DOHH2 (cell line): ENCODE results near the gene EPHA6.
"Not testable (repeated sequence)": the region's sequence is repeated elsewhere in the genome, so short reads cannot be mapped to it uniquely, and the experiment has no call there.

ENCODE experiments used
- H3F3A ChIP-seq: fragments of 200-600 bp; sonication (generic), shearing (Covaris generic); 2 replicates; pipeline ENCODE4 v1.6.0; 2016; ENCODE audit warnings: antibody characterized with exemption, mild to moderate bottlenecking; ENCODE audit not compliant: control insufficient read depth, insufficient read depth
- H3K27ac ChIP-seq: fragments of 200-600 bp; sonication (generic); 2 replicates; pipeline ENCODE4 v1.5.1; 2014; ENCODE audit warnings: low read depth, mild to moderate bottlenecking, low read length, moderate library complexity
- H3K27me3 ChIP-seq: fragments of 200-600 bp; sonication (generic); 2 replicates; pipeline ENCODE4 v1.6.1; 2014; ENCODE audit warnings: mild to moderate bottlenecking, low read length, mixed read lengths; ENCODE audit not compliant: control insufficient read depth
- H3K36me3 ChIP-seq: fragments of 200-600 bp; sonication (generic); 2 replicates; pipeline ENCODE4 v1.6.1; 2014; ENCODE audit warnings: mild to moderate bottlenecking, low read length, moderate library complexity, mixed read lengths; ENCODE audit not compliant: control insufficient read depth
- H3K4me1 ChIP-seq: fragments of 200-600 bp; sonication (generic); 2 replicates; pipeline ENCODE4 v1.6.1; 2014; ENCODE audit warnings: mild to moderate bottlenecking, low read length, mixed read lengths; ENCODE audit not compliant: control insufficient read depth
- H3K4me2 ChIP-seq: fragments of 200-600 bp; sonication (generic); 2 replicates; pipeline ENCODE4 v1.6.0; 2014; ENCODE audit warnings: mild to moderate bottlenecking, low read length, moderate library complexity
- H3K4me3 ChIP-seq: fragments of 200-600 bp; sonication (generic); 2 replicates; pipeline ENCODE4 v1.5.1; 2014; ENCODE audit warnings: mild to moderate bottlenecking, low read length, mixed read lengths
- H3K79me2 ChIP-seq: fragments of 200-600 bp; sonication (generic); 2 replicates; pipeline ENCODE4 v1.6.1; 2014; ENCODE audit warnings: mild to moderate bottlenecking, low read length, mixed read lengths; ENCODE audit not compliant: control insufficient read depth
- H3K9me2 ChIP-seq: fragments of 200-600 bp; sonication (generic); replicated peaks from 2 replicates; pipeline ENCODE4 v1.6.1; 2014; ENCODE audit warnings: mild to moderate bottlenecking, low read length, mixed read lengths; ENCODE audit not compliant: control insufficient read depth
- H3K9me3 ChIP-seq: fragments of 200-600 bp; sonication (generic); 2 replicates; pipeline ENCODE4 v1.6.1; 2014; ENCODE audit warnings: antibody characterized with exemption, low read length, mixed read lengths; ENCODE audit not compliant: control insufficient read depth, insufficient read depth
- H4K20me1 ChIP-seq: fragments of 200-600 bp; sonication (generic); 2 replicates; pipeline ENCODE4 v1.6.0; 2014; ENCODE audit warnings: low read depth, mild to moderate bottlenecking, antibody characterized with exemption, low read length, moderate library complexity; ENCODE audit not compliant: control insufficient read depth, insufficient read depth
- EZH2phosphoT487 ChIP-seq: fragments of 200-600 bp; sonication (generic); IDR thresholded peaks from 2 replicates; pipeline ENCODE4 v1.6.1; 2017; ENCODE audit warnings: borderline replicate concordance, mild to moderate bottlenecking, antibody characterized with exemption, low read length, moderate library complexity, mixed read lengths
- TF ChIP-seq, protein P1 (sequence below): fragments of 200-600 bp; sonication (generic); IDR thresholded peaks from one replicate; pipeline ENCODE4 v1.5.1; 2014; ENCODE audit warnings: antibody characterized with exemption, mild to moderate bottlenecking, low read depth, low read length; ENCODE audit not compliant: poor library complexity, severe bottlenecking

EPHA6 gene

DNA sequence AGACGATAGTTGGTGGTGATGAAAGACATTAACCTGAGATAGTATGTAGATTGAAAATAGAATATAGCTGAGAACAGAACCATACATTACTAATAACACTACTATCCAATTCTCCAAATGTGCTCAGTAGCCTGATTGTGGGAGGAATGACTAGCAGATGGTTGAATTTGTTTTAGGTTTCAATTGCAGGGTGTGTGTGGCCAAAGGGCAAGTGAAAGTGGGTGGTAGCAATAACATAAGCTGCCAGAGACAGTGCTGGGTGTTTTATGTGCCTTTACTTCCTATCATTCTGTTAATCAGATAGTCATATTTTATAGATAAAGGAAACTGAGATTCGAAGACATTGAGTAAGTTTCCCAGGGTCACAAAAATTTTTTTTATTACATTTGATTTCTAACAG lies 700.7 kb downstream of the EPHA6 start:
- no peaks in the 10 kb centered on the region for H3K27me3 ChIP-seq
- no peaks in the 10 kb centered on the region for H3K79me2 ChIP-seq
- no peaks in the 10 kb centered on the region for H3K36me3 ChIP-seq
- no peaks in the 10 kb centered on the region for H3F3A ChIP-seq
- no peak overlapping the region for H3K4me2 ChIP-seq
- H3K4me3 ChIP-seq, result no peak overlapping the region
- H3K27ac ChIP-seq, result no peak overlapping the region
- H3K4me1 ChIP-seq, result no peaks in the 10 kb centered on the region
- no peaks in the 10 kb centered on the region for H3K9me3 ChIP-seq
- no peaks in the 10 kb centered on the region for H3K9me2 ChIP-seq
- no peak for TF ChIP-seq EZH2phosphoT487
- TF ChIP-seq, protein P1, sequence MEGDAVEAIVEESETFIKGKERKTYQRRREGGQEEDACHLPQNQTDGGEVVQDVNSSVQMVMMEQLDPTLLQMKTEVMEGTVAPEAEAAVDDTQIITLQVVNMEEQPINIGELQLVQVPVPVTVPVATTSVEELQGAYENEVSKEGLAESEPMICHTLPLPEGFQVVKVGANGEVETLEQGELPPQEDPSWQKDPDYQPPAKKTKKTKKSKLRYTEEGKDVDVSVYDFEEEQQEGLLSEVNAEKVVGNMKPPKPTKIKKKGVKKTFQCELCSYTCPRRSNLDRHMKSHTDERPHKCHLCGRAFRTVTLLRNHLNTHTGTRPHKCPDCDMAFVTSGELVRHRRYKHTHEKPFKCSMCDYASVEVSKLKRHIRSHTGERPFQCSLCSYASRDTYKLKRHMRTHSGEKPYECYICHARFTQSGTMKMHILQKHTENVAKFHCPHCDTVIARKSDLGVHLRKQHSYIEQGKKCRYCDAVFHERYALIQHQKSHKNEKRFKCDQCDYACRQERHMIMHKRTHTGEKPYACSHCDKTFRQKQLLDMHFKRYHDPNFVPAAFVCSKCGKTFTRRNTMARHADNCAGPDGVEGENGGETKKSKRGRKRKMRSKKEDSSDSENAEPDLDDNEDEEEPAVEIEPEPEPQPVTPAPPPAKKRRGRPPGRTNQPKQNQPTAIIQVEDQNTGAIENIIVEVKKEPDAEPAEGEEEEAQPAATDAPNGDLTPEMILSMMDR, result no peak
- H4K20me1 ChIP-seq, result no peaks in the 10 kb centered on the region

DNA sequence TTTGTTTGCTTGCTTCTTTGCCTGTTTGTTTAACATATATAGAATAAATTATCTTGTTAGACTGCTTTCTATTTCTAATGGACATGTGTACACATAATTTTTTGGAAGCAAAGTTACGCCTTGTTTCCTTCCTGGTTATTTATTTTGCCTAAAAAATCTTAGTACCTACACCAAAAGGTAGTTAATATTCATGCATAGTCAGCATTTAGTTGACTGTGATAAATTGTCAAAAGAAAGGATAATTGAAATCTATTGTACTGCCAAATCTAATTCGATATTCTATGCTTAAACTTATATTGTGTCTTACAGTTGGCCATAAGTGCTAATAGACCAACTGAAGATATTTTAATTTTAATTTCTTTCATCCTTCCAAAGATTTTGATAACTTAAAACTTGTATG lies 716.3 kb downstream of the EPHA6 start:
- Histone ChIP-seq H3K27me3 (no peaks in the 10 kb centered on the region), H3K9me2 (no peaks in the 10 kb centered on the region), H3F3A (no peaks in the 10 kb centered on the region), H3K79me2 (no peaks in the 10 kb centered on the region), H4K20me1 (no peaks in the 10 kb centered on the region), H3K4me3 (no peak overlapping the region), H3K27ac (no peak overlapping the region), H3K4me1 (no peaks in the 10 kb centered on the region), H3K4me2 (no peak overlapping the region), H3K9me3 (no peaks in the 10 kb centered on the region), H3K36me3 (no peaks in the 10 kb centered on the region)
- TF ChIP-seq, protein P1, result no peak
- TF ChIP-seq EZH2phosphoT487, result no peak

DNA sequence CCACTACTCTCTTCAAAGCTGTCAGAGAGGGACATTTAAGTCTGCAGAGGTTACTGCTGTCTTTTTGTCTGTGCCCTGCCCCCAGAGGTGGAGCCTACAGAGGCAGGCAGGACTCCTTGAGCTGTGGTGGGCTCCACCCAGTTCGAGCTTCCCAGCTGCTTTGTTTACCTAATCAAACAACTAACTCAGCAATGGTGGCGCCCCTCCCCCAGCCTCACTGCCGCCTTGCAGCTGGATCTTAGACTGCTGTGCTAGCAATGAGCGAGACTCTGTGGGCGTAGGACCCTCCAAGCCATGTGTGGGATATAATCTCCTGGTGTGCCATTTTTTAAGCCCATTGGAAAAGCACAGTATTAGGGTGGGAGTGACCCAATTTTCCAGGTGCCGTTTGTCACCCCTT lies 733.2 kb downstream of the EPHA6 start:
- not testable (repeated sequence) for H3K36me3 ChIP-seq, H3K9me2 ChIP-seq, H3K4me1 ChIP-seq, H3K27ac ChIP-seq, H3K9me3 ChIP-seq, H4K20me1 ChIP-seq, H3F3A ChIP-seq, H3K27me3 ChIP-seq, H3K4me2 ChIP-seq, H3K4me3 ChIP-seq, H3K79me2 ChIP-seq

DNA sequence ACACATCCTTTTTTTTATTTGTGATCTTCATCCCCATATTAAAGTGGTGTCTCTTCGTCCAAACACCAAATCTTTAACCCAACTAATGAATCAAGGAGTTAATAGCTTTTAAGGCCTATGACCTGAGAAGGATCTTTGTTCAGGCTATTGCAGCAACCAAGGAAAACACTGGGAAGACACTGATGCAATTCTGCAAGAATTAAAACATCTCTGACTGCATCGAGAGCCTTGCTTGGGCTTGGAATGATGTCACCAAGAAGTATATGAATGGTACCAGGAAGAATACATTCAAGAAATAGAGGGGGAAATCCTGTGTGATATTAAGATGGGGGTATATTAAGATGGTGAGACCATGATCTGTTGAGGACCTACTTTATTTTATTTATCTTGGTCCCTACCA lies 736.0 kb downstream of the EPHA6 start:
- Histone ChIP-seq H3F3A (no peaks in the 10 kb centered on the region), H3K4me1 (no peaks in the 10 kb centered on the region), H3K27me3 (no peaks in the 10 kb centered on the region), H4K20me1 (no peaks in the 10 kb centered on the region), H3K9me3 (no peaks in the 10 kb centered on the region), H3K9me2 (no peaks in the 10 kb centered on the region), H3K36me3 (no peaks in the 10 kb centered on the region), H3K79me2 (no peaks in the 10 kb centered on the region), H3K4me2 (no peak overlapping the region), H3K4me3 (no peak overlapping the region), H3K27ac (no peak overlapping the region)
- TF ChIP-seq, protein P1, result no peak
- no peak for TF ChIP-seq EZH2phosphoT487
